ENCODE results near the gene ADAMTS12.

Gene ADAMTS12

GRCh38 chr5:33827018-33827707, 64.6 kb downstream of the ADAMTS12 start:
- H3K79me1 ChIP-seq (replicated peaks; ENCODE audit: low read length, poor library complexity, severe bottlenecking) = peaks cover 19% of the 10 kb centered on the region
- H3K14ac ChIP-seq (ENCODE audit: low read length in 2 of 2) = no peak overlapping the region
- no peak overlapping the region for H2BK120ac ChIP-seq (ENCODE audit: low read depth, low read length)
- no peak overlapping the region for H4K8ac ChIP-seq (ENCODE audit: low read length)
- H3K18ac ChIP-seq (ENCODE audit: low read depth in 1 of 2, low read length in 2 of 2) = peak overlapping the region; percentile 0 to 18
- no peak overlapping the region for H2BK12ac ChIP-seq (ENCODE audit: low read length in 2 of 2)
- no peaks in the 10 kb centered on the region for H3K27me3 ChIP-seq (ENCODE audit: control insufficient read depth in 1 of 2, insufficient read depth in 1 of 2, low read length in 2 of 2)
- H3K4me2 ChIP-seq (ENCODE audit: low read length, poor library complexity, severe bottlenecking) = no peak overlapping the region
- WGBS = 51% methylated on average over 6 of the region's 7 CpGs
- DNase-seq = no peak
- no peaks in the 10 kb centered on the region for H3K36me3 ChIP-seq (ENCODE audit: control insufficient read depth in 1 of 2, insufficient read depth in 2 of 2, low read depth in 1 of 2, low read length in 2 of 2)
- no peak overlapping the region for H2AFZ ChIP-seq (ENCODE audit: low read depth, low read length)
- H3K23ac ChIP-seq (ENCODE audit: low read length in 2 of 2) = no peak overlapping the region
- no peak overlapping the region for H4K91ac ChIP-seq (ENCODE audit: low read length)
- no peaks in the 10 kb centered on the region for H3K9me3 ChIP-seq (ENCODE audit: control insufficient read depth, low read length)
- peaks cover 5% of the 10 kb centered on the region for H3K4me1 ChIP-seq (ENCODE audit: control insufficient read depth, insufficient read depth, low read depth, low read length)
- H2AK5ac ChIP-seq (ENCODE audit: low read length, severe bottlenecking) = peak overlapping the region; percentile 29
- H3K4me3 ChIP-seq (ENCODE audit: insufficient read depth in 1 of 2, low read depth in 1 of 2, low read length in 2 of 2) = no peak overlapping the region
- H3K27ac ChIP-seq (ENCODE audit: low read length, poor library complexity, severe bottlenecking) = no peak overlapping the region
- H3K4ac ChIP-seq (ENCODE audit: low read depth in 1 of 2, low read length in 2 of 2) = no peak overlapping the region
- peak overlapping the region; percentile 29 for H3K9ac ChIP-seq (ENCODE audit: low read length)
- H2BK15ac ChIP-seq (ENCODE audit: low read depth, poor library complexity, severe bottlenecking) = no peak overlapping the region
- no peak overlapping the region for H2BK5ac ChIP-seq (ENCODE audit: low read depth, low read length, poor library complexity, severe bottlenecking)

DNA sequence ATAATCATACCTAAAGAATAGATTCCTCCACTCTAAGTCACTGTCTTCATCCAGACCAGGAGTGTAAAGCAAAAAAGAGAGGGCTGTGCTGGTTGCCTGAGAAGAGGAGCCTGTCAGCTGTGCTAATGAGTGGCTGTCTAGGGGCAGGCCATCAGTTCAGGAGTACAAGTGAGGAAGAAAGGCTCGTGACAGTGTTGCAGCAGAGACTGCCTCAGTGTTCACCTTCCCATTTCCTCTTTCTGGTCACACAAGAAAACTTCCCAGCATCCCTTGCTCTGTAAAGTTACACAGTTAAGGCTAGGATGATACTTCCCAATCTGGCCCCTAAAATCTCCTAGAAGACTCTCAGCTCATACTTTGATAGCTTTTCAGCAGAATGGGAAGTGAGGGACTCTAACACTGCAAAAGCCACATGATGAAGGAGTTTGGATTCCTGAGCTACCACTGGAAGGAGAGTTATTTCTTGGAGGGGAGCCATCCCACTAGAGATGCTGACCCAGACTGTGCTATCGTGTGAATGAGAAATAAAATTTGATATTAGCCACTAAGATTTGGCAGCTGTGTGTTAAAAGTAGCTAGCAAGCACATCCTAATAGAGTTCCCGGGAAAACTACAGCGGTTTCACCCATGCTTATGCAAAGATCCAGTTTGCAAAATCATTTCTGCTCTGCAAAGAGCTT, 67.1 kb downstream of the ADAMTS12 start:
- Histone ChIP-seq H3K4ac (ENCODE audit: low read depth in 1 of 2, low read length in 2 of 2) (peak overlapping the region in 1 of 2 experiments; percentile 67), H3K14ac (ENCODE audit: low read length in 2 of 2) (peak overlapping the region in 1 of 2 experiments; percentile 44), H2AFZ (ENCODE audit: low read depth, low read length) (no peak overlapping the region), H3K4me1 (ENCODE audit: control insufficient read depth, insufficient read depth, low read depth, low read length) (peaks cover 5% of the 10 kb centered on the region), H3K27me3 (ENCODE audit: control insufficient read depth in 1 of 2, insufficient read depth in 1 of 2, low read length in 2 of 2) (no peaks in the 10 kb centered on the region), H3K36me3 (ENCODE audit: control insufficient read depth in 1 of 2, insufficient read depth in 2 of 2, low read depth in 1 of 2, low read length in 2 of 2) (peaks cover 0 to 1% of the 10 kb centered on the region in 2 experiments), H2BK5ac (ENCODE audit: low read depth, low read length, poor library complexity, severe bottlenecking) (no peak overlapping the region), H2AK5ac (ENCODE audit: low read length, severe bottlenecking) (no peak overlapping the region), H3K18ac (ENCODE audit: low read depth in 1 of 2, low read length in 2 of 2) (peak overlapping the region; percentile 44 to 78), H3K4me2 (ENCODE audit: low read length, poor library complexity, severe bottlenecking) (no peak overlapping the region), H2BK12ac (ENCODE audit: low read length in 2 of 2) (no peak overlapping the region), H3K9me3 (ENCODE audit: control insufficient read depth, low read length) (peaks cover 2% of the 10 kb centered on the region), H3K79me1 (replicated peaks; ENCODE audit: low read length, poor library complexity, severe bottlenecking) (peaks cover 15% of the 10 kb centered on the region), H3K27ac (ENCODE audit: low read length, poor library complexity, severe bottlenecking) (peak overlapping the region; percentile 1), H4K8ac (ENCODE audit: low read length) (peak overlapping the region; percentile 27), H3K9ac (ENCODE audit: low read length) (peak overlapping the region; percentile 60), H2BK15ac (ENCODE audit: low read depth, poor library complexity, severe bottlenecking) (no peak overlapping the region), H4K91ac (ENCODE audit: low read length) (no peak overlapping the region), H2BK120ac (ENCODE audit: low read depth, low read length) (no peak overlapping the region), H3K4me3 (ENCODE audit: insufficient read depth in 1 of 2, low read depth in 1 of 2, low read length in 2 of 2) (peak overlapping the region in 1 of 2 experiments; percentile 30), H3K23ac (ENCODE audit: low read length in 2 of 2) (no peak overlapping the region)
- WGBS = 66% methylated on average over 4 of the region's 4 CpGs
- peak; percentile 79 for DNase-seq

- H4K91ac ChIP-seq (ENCODE audit: low read length) = no peak overlapping the region
- H3K79me1 ChIP-seq (replicated peaks; ENCODE audit: low read length, poor library complexity, severe bottlenecking) = peaks cover 10% of the 10 kb centered on the region
- H3K18ac ChIP-seq (ENCODE audit: low read depth in 1 of 2, low read length in 2 of 2) = no peak overlapping the region
- H3K27ac ChIP-seq (ENCODE audit: low read length, poor library complexity, severe bottlenecking) = no peak overlapping the region
- H3K4me2 ChIP-seq (ENCODE audit: low read length, poor library complexity, severe bottlenecking) = no peak overlapping the region
- no peak overlapping the region for H2BK15ac ChIP-seq (ENCODE audit: low read depth, poor library complexity, severe bottlenecking)
- H3K4ac ChIP-seq (ENCODE audit: low read depth in 1 of 2, low read length in 2 of 2) = no peak overlapping the region
- H2BK12ac ChIP-seq (ENCODE audit: low read length in 2 of 2) = no peak overlapping the region
- H3K27me3 ChIP-seq (ENCODE audit: control insufficient read depth in 1 of 2, insufficient read depth in 1 of 2, low read length in 2 of 2) = no peaks in the 10 kb centered on the region
- no peak overlapping the region for H3K9ac ChIP-seq (ENCODE audit: low read length)
- H3K36me3 ChIP-seq (ENCODE audit: control insufficient read depth in 1 of 2, insufficient read depth in 2 of 2, low read depth in 1 of 2, low read length in 2 of 2) = peaks cover 0 to 12% of the 10 kb centered on the region in 2 experiments
- no peak overlapping the region for H2BK5ac ChIP-seq (ENCODE audit: low read depth, low read length, poor library complexity, severe bottlenecking)
- no peak overlapping the region for H3K23ac ChIP-seq (ENCODE audit: low read length in 2 of 2)
- no peak overlapping the region for H2AFZ ChIP-seq (ENCODE audit: low read depth, low read length)
- H2BK120ac ChIP-seq (ENCODE audit: low read depth, low read length) = no peak overlapping the region
- peaks cover 14% of the 10 kb centered on the region for H3K9me3 ChIP-seq (ENCODE audit: control insufficient read depth, low read length)
- no peak overlapping the region for H2AK5ac ChIP-seq (ENCODE audit: low read length, severe bottlenecking)
- DNase-seq = no peak
- H4K8ac ChIP-seq (ENCODE audit: low read length) = no peak overlapping the region
- no peak overlapping the region for H3K4me3 ChIP-seq (ENCODE audit: insufficient read depth in 1 of 2, low read depth in 1 of 2, low read length in 2 of 2)
- H3K4me1 ChIP-seq (ENCODE audit: control insufficient read depth, insufficient read depth, low read depth, low read length) = peaks cover 2% of the 10 kb centered on the region
- no peak overlapping the region for H3K14ac ChIP-seq (ENCODE audit: low read length in 2 of 2)
These were observed 74.5 kb downstream of the ADAMTS12 start for GRCh38 chr5:33817301-33817700.

DNA sequence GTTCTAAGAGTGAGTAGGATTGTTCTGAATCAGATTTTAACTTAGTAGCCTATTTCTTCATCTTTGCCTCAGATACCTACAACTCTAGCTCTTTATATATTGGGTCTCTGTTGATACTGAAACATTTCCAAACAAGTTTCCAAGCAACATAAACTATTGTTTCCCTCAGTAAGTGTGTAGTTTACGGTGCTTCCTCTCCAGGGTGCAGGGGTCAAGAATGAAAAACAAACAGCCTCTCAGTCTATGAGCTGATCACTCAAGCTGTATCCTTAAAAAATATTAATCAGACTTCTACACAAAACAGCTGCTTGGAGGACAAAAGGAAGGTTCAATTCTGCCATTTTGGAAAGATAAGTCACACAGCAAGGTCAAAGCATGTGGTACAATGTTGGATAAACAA, 75.0 kb downstream of the ADAMTS12 start:
- H2BK15ac ChIP-seq (ENCODE audit: low read depth, poor library complexity, severe bottlenecking) = no peak overlapping the region
- no peak overlapping the region for H2BK12ac ChIP-seq (ENCODE audit: low read length in 2 of 2)
- H2AK5ac ChIP-seq (ENCODE audit: low read length, severe bottlenecking) = no peak overlapping the region
- no peak overlapping the region for H4K91ac ChIP-seq (ENCODE audit: low read length)
- H2BK120ac ChIP-seq (ENCODE audit: low read depth, low read length) = no peak overlapping the region
- H2BK5ac ChIP-seq (ENCODE audit: low read depth, low read length, poor library complexity, severe bottlenecking) = no peak overlapping the region
- no peak overlapping the region for H3K14ac ChIP-seq (ENCODE audit: low read length in 2 of 2)
- H3K4me3 ChIP-seq (ENCODE audit: insufficient read depth in 1 of 2, low read depth in 1 of 2, low read length in 2 of 2) = no peak overlapping the region
- H2AFZ ChIP-seq (ENCODE audit: low read depth, low read length) = no peak overlapping the region
- H3K9ac ChIP-seq (ENCODE audit: low read length) = no peak overlapping the region
- H3K27me3 ChIP-seq (ENCODE audit: control insufficient read depth in 1 of 2, insufficient read depth in 1 of 2, low read length in 2 of 2) = no peaks in the 10 kb centered on the region
- peak overlapping the region; percentile 15 for H3K27ac ChIP-seq (ENCODE audit: low read length, poor library complexity, severe bottlenecking)
- peaks cover 2% of the 10 kb centered on the region for H3K4me1 ChIP-seq (ENCODE audit: control insufficient read depth, insufficient read depth, low read depth, low read length)
- H3K4me2 ChIP-seq (ENCODE audit: low read length, poor library complexity, severe bottlenecking) = no peak overlapping the region
- peak; percentile 83 for DNase-seq
- peaks cover 10% of the 10 kb centered on the region for H3K79me1 ChIP-seq (replicated peaks; ENCODE audit: low read length, poor library complexity, severe bottlenecking)
- WGBS = 0% methylated on average over 1 of the region's 1 CpG
- H3K18ac ChIP-seq (ENCODE audit: low read depth in 1 of 2, low read length in 2 of 2) = no peak overlapping the region
- no peak overlapping the region for H3K23ac ChIP-seq (ENCODE audit: low read length in 2 of 2)
- H3K4ac ChIP-seq (ENCODE audit: low read depth in 1 of 2, low read length in 2 of 2) = no peak overlapping the region
- no peak overlapping the region for H4K8ac ChIP-seq (ENCODE audit: low read length)
- H3K9me3 ChIP-seq (ENCODE audit: control insufficient read depth, low read length) = peaks cover 14% of the 10 kb centered on the region
- peaks cover 0 to 12% of the 10 kb centered on the region in 2 experiments for H3K36me3 ChIP-seq (ENCODE audit: control insufficient read depth in 1 of 2, insufficient read depth in 2 of 2, low read depth in 1 of 2, low read length in 2 of 2)

All from mesenchymal stem cell (in vitro differentiated cells and primary cell).